WTC11 (cell line): ENCODE measurements around the gene CDK8. TPM values are rescaled to one million over a fixed set of nuclear protein-coding genes. Genes with fewer than 3 reads are reported as not detected.

Source experiments
- ATAC-seq: fragments of 200-7000 bp; cut with Tn5 transposase; 2 replicates; pipeline ENCODE4 v1.10.0; 2021; ENCODE audit warnings: mild to moderate bottlenecking, moderate library complexity
- CTCF ChIA-PET: fragments of 300-600 bp; sonication (Branson Sonifier 250); formaldehyde crosslinking; loops from one replicate; lab custom pipeline; 2021; ENCODE audit warnings: antibody characterized with exemption; lab: Charles Lee
- POLR2A ChIA-PET: fragments of 350-600 bp; sonication (Branson Sonifier 250); formaldehyde crosslinking; loops from one replicate; lab custom pipeline; 2021; ENCODE audit warnings: antibody characterized with exemption; lab: Charles Lee
- DNase-seq: peaks from one replicate; pipeline ENCODE4 v3.0.0; 2021; ENCODE audit warnings: low spot score
- H3K27ac Mint-ChIP-seq: 2 replicates; pipeline ENCODE4 v1.8.0; 2021; ENCODE audit warnings: mixed read lengths
- H3K27me3 Mint-ChIP-seq: 2 replicates; pipeline ENCODE4 v1.8.0; 2021; ENCODE audit warnings: low read depth, mild to moderate bottlenecking, moderate library complexity, mixed read lengths
- H3K36me3 Mint-ChIP-seq: 2 replicates; pipeline ENCODE4 v1.8.0; 2021; ENCODE audit warnings: mixed read lengths
- H3K4me1 Mint-ChIP-seq: 2 replicates; pipeline ENCODE4 v1.8.0; 2022; ENCODE audit warnings: mixed read lengths
- H3K4me3 Mint-ChIP-seq: 2 replicates; pipeline ENCODE4 v1.8.0; 2021; ENCODE audit warnings: mild to moderate bottlenecking, moderate library complexity, mixed read lengths
- H3K9me3 Mint-ChIP-seq: 2 replicates; pipeline ENCODE4 v1.8.0; 2021; ENCODE audit warnings: mixed read lengths
- CREB1 ChIP-seq: sonication (generic); formaldehyde crosslinking; IDR thresholded peaks from 2 replicates; pipeline ENCODE4 v1.8.0; 2023; ENCODE audit warnings: mild to moderate bottlenecking, missing genetic modification reagents
- ESRRA ChIP-seq: sonication (generic); formaldehyde crosslinking; IDR thresholded peaks from 2 replicates; pipeline ENCODE4 v1.8.1; 2022; ENCODE audit warnings: mild to moderate bottlenecking, missing genetic modification reagents, borderline replicate concordance
- ETV6 ChIP-seq: sonication (generic); formaldehyde crosslinking; IDR thresholded peaks from 2 replicates; pipeline ENCODE4 v1.8.1; 2022; ENCODE audit warnings: mild to moderate bottlenecking, missing genetic modification reagents
- GRHL2 ChIP-seq: fragments of 250-450 bp; sonication (Bioruptor Pico); IDR thresholded peaks from 2 replicates; pipeline ENCODE4 v1.8.0; 2022; ENCODE audit warnings: mild to moderate bottlenecking, moderate library complexity; ENCODE audit not compliant: insufficient replicate concordance, severe bottlenecking
- JUN ChIP-seq: sonication (generic); formaldehyde crosslinking; IDR thresholded peaks from 2 replicates; pipeline ENCODE4 v1.8.0; 2023; ENCODE audit warnings: mild to moderate bottlenecking, missing genetic modification reagents
- KAT7 ChIP-seq: sonication (generic); formaldehyde crosslinking; IDR thresholded peaks from 2 replicates; pipeline ENCODE4 v1.8.1; 2023; ENCODE audit warnings: missing genetic modification reagents, mild to moderate bottlenecking, borderline replicate concordance
- PRRX2 ChIP-seq: fragments of 250-450 bp; sonication (Bioruptor Pico); IDR thresholded peaks from 2 replicates; pipeline ENCODE4 v1.8.0; 2021; ENCODE audit warnings: mild to moderate bottlenecking
- RELA ChIP-seq: sonication (generic); formaldehyde crosslinking; IDR thresholded peaks from 2 replicates; pipeline ENCODE4 v1.8.1; 2022; ENCODE audit warnings: missing genetic modification reagents, mild to moderate bottlenecking, borderline replicate concordance
- SMAD3 ChIP-seq: sonication (generic); formaldehyde crosslinking; IDR thresholded peaks from 2 replicates; pipeline ENCODE4 v1.8.0; 2022; ENCODE audit warnings: missing genetic modification reagents, mild to moderate bottlenecking, borderline replicate concordance
- TCF7 ChIP-seq: sonication (generic); formaldehyde crosslinking; IDR thresholded peaks from 2 replicates; pipeline ENCODE4 v1.8.0; 2022; ENCODE audit warnings: mild to moderate bottlenecking, low read depth, missing genetic modification reagents, moderate library complexity
- TEAD1 ChIP-seq: sonication (generic); formaldehyde crosslinking; IDR thresholded peaks from 2 replicates; pipeline ENCODE4 v1.8.0; 2022; ENCODE audit warnings: mild to moderate bottlenecking, missing genetic modification reagents
- ZNF317 ChIP-seq: sonication (generic); formaldehyde crosslinking; IDR thresholded peaks from 2 replicates; pipeline ENCODE4 v1.8.1; 2023; ENCODE audit warnings: low read depth, mild to moderate bottlenecking, moderate library complexity, missing genetic modification reagents, borderline replicate concordance
- ZNF396 ChIP-seq: fragments of 250-450 bp; sonication (Bioruptor Pico); IDR thresholded peaks from 2 replicates; pipeline ENCODE4 v1.8.0; 2021; ENCODE audit warnings: mild to moderate bottlenecking, moderate library complexity, borderline replicate concordance
- ZNF671 ChIP-seq: fragments of 250-450 bp; sonication (Bioruptor Pico); IDR thresholded peaks from 2 replicates; pipeline ENCODE4 v1.8.0; 2021; ENCODE audit warnings: mild to moderate bottlenecking
- total RNA-seq: library from RNA; stranded (reverse); gene quantifications from 3 replicates; pipeline ENCODE4 v1.2.3, GENCODE V29; 2021
- TF ChIP-seq, protein P1 (sequence below): sonication (generic); formaldehyde crosslinking; IDR thresholded peaks from 2 replicates; pipeline ENCODE4 v1.8.1; 2023; ENCODE audit warnings: mild to moderate bottlenecking, missing genetic modification reagents, borderline replicate concordance
- TF ChIP-seq, protein P2 (sequence below): fragments of 250-450 bp; sonication (Bioruptor Pico); IDR thresholded peaks from 2 replicates; pipeline ENCODE4 v2.1.2; 2022; ENCODE audit warnings: mild to moderate bottlenecking, moderate library complexity
- TF ChIP-seq, protein P3 (sequence below): fragments of 200-600 bp; IDR thresholded peaks from 2 replicates; pipeline ENCODE4 v1.8.0; 2022; ENCODE audit warnings: antibody characterized with exemption
- TF ChIP-seq, protein P4 (sequence below): fragments of 250-450 bp; sonication (Bioruptor Pico); IDR thresholded peaks from 2 replicates; pipeline ENCODE4 v1.9.0; 2021; ENCODE audit warnings: mild to moderate bottlenecking, borderline replicate concordance
- TF ChIP-seq, protein P5 (sequence below): sonication (generic); formaldehyde crosslinking; IDR thresholded peaks from 2 replicates; pipeline ENCODE4 v1.8.0; 2023; ENCODE audit warnings: missing genetic modification reagents

The CDK8 gene
- total RNA-seq, 1 experiment from 2014 or later = 21.4 TPM

DNA sequence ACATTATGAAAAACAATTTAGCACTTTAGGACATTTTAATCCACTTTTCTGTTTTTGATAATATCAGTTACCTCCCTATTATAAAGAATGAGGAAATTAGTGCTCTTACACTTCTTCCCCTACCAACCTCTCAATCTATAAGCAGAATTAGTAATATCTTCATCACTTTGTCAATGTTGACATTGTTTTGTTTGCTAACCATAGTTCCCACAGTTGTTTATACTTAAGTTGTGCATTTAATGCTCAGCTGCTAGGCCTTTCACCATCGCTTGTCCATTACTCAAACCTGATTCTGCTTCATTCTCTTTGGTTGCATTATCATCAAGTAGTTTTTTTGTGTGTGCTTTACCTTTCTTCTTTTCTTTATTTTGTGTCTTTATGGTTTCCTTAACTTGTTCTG lies 132.1 kb downstream of the CDK8 start:
- Mint-ChIP-seq H3K9me3 (no peaks in the 10 kb centered on the region), H3K4me1 (no peaks in the 10 kb centered on the region), H3K4me3 (no peak overlapping the region), H3K27ac (peak overlapping the region; percentile 28; the same call in 1 of the 2 replicates), H3K27me3 (no peaks in the 10 kb centered on the region), H3K36me3 (peaks cover 10% of the 10 kb centered on the region)
- ChIA-PET POLR2A (no interaction called here), CTCF (no interaction called here)
- no peak for TF ChIP-seq PRRX2 (CRISPR knock-in tag)
- TF ChIP-seq, protein P1, sequence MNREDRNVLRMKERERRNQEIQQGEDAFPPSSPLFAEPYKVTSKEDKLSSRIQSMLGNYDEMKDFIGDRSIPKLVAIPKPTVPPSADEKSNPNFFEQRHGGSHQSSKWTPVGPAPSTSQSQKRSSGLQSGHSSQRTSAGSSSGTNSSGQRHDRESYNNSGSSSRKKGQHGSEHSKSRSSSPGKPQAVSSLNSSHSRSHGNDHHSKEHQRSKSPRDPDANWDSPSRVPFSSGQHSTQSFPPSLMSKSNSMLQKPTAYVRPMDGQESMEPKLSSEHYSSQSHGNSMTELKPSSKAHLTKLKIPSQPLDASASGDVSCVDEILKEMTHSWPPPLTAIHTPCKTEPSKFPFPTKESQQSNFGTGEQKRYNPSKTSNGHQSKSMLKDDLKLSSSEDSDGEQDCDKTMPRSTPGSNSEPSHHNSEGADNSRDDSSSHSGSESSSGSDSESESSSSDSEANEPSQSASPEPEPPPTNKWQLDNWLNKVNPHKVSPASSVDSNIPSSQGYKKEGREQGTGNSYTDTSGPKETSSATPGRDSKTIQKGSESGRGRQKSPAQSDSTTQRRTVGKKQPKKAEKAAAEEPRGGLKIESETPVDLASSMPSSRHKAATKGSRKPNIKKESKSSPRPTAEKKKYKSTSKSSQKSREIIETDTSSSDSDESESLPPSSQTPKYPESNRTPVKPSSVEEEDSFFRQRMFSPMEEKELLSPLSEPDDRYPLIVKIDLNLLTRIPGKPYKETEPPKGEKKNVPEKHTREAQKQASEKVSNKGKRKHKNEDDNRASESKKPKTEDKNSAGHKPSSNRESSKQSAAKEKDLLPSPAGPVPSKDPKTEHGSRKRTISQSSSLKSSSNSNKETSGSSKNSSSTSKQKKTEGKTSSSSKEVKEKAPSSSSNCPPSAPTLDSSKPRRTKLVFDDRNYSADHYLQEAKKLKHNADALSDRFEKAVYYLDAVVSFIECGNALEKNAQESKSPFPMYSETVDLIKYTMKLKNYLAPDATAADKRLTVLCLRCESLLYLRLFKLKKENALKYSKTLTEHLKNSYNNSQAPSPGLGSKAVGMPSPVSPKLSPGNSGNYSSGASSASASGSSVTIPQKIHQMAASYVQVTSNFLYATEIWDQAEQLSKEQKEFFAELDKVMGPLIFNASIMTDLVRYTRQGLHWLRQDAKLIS (CRISPR knock-in tag) = no peak
- no peak for TF ChIP-seq ZNF317 (CRISPR knock-in tag)
- no peak for TF ChIP-seq SMAD3 (CRISPR knock-in tag)
- no peak for TF ChIP-seq RELA (CRISPR knock-in tag)
- TF ChIP-seq TCF7 (CRISPR knock-in tag) = no peak
- TF ChIP-seq ZNF671 (CRISPR knock-in tag) = no peak
- no peak for TF ChIP-seq ETV6
- TF ChIP-seq, protein P2, sequence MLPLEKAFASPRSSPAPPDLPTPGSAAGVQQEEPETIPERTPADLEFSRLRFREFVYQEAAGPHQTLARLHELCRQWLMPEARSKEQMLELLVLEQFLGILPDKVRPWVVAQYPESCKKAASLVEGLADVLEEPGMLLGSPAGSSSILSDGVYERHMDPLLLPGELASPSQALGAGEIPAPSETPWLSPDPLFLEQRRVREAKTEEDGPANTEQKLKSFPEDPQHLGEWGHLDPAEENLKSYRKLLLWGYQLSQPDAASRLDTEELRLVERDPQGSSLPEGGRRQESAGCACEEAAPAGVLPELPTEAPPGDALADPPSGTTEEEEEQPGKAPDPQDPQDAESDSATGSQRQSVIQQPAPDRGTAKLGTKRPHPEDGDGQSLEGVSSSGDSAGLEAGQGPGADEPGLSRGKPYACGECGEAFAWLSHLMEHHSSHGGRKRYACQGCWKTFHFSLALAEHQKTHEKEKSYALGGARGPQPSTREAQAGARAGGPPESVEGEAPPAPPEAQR (CRISPR knock-in tag) = no peak
- TF ChIP-seq, protein P3, sequence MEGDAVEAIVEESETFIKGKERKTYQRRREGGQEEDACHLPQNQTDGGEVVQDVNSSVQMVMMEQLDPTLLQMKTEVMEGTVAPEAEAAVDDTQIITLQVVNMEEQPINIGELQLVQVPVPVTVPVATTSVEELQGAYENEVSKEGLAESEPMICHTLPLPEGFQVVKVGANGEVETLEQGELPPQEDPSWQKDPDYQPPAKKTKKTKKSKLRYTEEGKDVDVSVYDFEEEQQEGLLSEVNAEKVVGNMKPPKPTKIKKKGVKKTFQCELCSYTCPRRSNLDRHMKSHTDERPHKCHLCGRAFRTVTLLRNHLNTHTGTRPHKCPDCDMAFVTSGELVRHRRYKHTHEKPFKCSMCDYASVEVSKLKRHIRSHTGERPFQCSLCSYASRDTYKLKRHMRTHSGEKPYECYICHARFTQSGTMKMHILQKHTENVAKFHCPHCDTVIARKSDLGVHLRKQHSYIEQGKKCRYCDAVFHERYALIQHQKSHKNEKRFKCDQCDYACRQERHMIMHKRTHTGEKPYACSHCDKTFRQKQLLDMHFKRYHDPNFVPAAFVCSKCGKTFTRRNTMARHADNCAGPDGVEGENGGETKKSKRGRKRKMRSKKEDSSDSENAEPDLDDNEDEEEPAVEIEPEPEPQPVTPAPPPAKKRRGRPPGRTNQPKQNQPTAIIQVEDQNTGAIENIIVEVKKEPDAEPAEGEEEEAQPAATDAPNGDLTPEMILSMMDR = no peak
- no peak for TF ChIP-seq JUN
- no peak for TF ChIP-seq KAT7
- TF ChIP-seq, protein P4, sequence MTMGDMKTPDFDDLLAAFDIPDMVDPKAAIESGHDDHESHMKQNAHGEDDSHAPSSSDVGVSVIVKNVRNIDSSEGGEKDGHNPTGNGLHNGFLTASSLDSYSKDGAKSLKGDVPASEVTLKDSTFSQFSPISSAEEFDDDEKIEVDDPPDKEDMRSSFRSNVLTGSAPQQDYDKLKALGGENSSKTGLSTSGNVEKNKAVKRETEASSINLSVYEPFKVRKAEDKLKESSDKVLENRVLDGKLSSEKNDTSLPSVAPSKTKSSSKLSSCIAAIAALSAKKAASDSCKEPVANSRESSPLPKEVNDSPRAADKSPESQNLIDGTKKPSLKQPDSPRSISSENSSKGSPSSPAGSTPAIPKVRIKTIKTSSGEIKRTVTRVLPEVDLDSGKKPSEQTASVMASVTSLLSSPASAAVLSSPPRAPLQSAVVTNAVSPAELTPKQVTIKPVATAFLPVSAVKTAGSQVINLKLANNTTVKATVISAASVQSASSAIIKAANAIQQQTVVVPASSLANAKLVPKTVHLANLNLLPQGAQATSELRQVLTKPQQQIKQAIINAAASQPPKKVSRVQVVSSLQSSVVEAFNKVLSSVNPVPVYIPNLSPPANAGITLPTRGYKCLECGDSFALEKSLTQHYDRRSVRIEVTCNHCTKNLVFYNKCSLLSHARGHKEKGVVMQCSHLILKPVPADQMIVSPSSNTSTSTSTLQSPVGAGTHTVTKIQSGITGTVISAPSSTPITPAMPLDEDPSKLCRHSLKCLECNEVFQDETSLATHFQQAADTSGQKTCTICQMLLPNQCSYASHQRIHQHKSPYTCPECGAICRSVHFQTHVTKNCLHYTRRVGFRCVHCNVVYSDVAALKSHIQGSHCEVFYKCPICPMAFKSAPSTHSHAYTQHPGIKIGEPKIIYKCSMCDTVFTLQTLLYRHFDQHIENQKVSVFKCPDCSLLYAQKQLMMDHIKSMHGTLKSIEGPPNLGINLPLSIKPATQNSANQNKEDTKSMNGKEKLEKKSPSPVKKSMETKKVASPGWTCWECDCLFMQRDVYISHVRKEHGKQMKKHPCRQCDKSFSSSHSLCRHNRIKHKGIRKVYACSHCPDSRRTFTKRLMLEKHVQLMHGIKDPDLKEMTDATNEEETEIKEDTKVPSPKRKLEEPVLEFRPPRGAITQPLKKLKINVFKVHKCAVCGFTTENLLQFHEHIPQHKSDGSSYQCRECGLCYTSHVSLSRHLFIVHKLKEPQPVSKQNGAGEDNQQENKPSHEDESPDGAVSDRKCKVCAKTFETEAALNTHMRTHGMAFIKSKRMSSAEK (CRISPR knock-in tag) = no peak
- TF ChIP-seq TEAD1 (CRISPR knock-in tag) = no peak
- no peak for TF ChIP-seq CREB1
- no peak for TF ChIP-seq ESRRA
- no peak for TF ChIP-seq ZNF396 (CRISPR knock-in tag)
- no peak for TF ChIP-seq GRHL2
- TF ChIP-seq, protein P5, sequence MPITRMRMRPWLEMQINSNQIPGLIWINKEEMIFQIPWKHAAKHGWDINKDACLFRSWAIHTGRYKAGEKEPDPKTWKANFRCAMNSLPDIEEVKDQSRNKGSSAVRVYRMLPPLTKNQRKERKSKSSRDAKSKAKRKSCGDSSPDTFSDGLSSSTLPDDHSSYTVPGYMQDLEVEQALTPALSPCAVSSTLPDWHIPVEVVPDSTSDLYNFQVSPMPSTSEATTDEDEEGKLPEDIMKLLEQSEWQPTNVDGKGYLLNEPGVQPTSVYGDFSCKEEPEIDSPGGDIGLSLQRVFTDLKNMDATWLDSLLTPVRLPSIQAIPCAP (CRISPR knock-in tag) = no peak
- DNase-seq (no peak), ATAC-seq (no peak)
